HepG2 (cell line): ENCODE measurements around the gene PRIM2. TPM values are rescaled to one million over a fixed set of nuclear protein-coding genes. Genes with fewer than 3 reads are reported as not detected.
"Not testable (repeated sequence)": the region's sequence is repeated elsewhere in the genome, so short reads cannot be mapped to it uniquely, and the experiment has no call there.

Source experiments
- ATAC-seq: fragments of 200-7000 bp; cut with Tn5 transposase; 3 replicates; pipeline ENCODE4 v1.9.1; 2020; ENCODE audit warnings: mild to moderate bottlenecking, moderate library complexity
- BruUV-seq: library from RNA; stranded (reverse); fragments of 400-500 nt; replicated peaks from 2 replicates; lab custom pipeline; 2021; lab: Mats Ljungman, UMichigan
- CTCF ChIA-PET: fragments of 300-600 bp; formaldehyde crosslinking; extraction: SDS; loops from one replicate; lab custom pipeline; 2021; ENCODE audit warnings: low total read pairs, inconsistent platforms, low intra/inter-chr PET ratio; lab: Yijun Ruan, JAX
- POLR2A ChIA-PET: fragments of 350-600 bp; sonication (Branson Sonifier 250); formaldehyde crosslinking; loops from one replicate; lab custom pipeline; 2020; ENCODE audit warnings: antibody characterized with exemption, inconsistent platforms; lab: Yijun Ruan, JAX
- DNase-seq: peaks from one replicate; pipeline ENCODE4 v3.0.0-alpha.2; 2015; ENCODE audit warnings: low spot score
- FAIRE-seq: peaks from 3 replicates; lab custom pipeline; 2011; peaks lifted over from hg19 to GRCh38; lab: Jason Lieb, UNC
- H2AFZ ChIP-seq: one replicate; pipeline ENCODE4 v1.6.1; 2011; ENCODE audit warnings: low read length, inconsistent platforms
- H3K27ac ChIP-seq: fragments of 300-600 bp; 3 replicates; pipeline ENCODE4 v1.8.0; 2011; ENCODE audit warnings: mixed run types, mild to moderate bottlenecking, mixed read lengths, low read length, inconsistent platforms; ENCODE audit not compliant: insufficient read depth; ENCODE audit errors: extremely low read length
- H3K27me3 ChIP-seq, 2 experiments: fragments of 200-600 bp in 1 of 2; 2 replicates in 1 of 2; 3 replicates in 1 of 2; pipeline versions ENCODE4 v1.6.0 to v1.8.0; 2011; ENCODE audit warnings: low read length in 2 of 2, mild to moderate bottlenecking in 2 of 2, moderate library complexity in 2 of 2, inconsistent platforms in 1 of 2; ENCODE audit not compliant: insufficient read depth in 2 of 2, control insufficient read depth in 1 of 2
- H3K36me3 ChIP-seq, 2 experiments: fragments of 200-600 bp in 1 of 2; replicated peaks in 1 of 2; 2 replicates in 1 of 2; 3 replicates in 1 of 2; pipeline versions ENCODE4 v1.5.1 to v1.8.0; 2011; ENCODE audit warnings: low read length in 2 of 2, inconsistent platforms in 1 of 2; ENCODE audit not compliant: insufficient read depth in 2 of 2, control insufficient read depth in 1 of 2
- H3K4me1 ChIP-seq: 2 replicates; pipeline ENCODE4 v1.5.1; 2012; ENCODE audit warnings: low read length, inconsistent platforms; ENCODE audit not compliant: insufficient read depth
- H3K4me2 ChIP-seq: 2 replicates; pipeline ENCODE4 v1.6.0; 2011; ENCODE audit warnings: low read depth, low read length, inconsistent platforms
- H3K4me3 ChIP-seq, 3 experiments: fragments of 200-600 bp in 1 of 3; sonication (generic), shearing (Covaris generic) in 1 of 3; replicated peaks in 1 of 3; 2 replicates each; pipeline ENCODE4 v1.5.1; 2011 to 2016; ENCODE audit warnings: low read length in 3 of 3, inconsistent platforms in 2 of 3, low read depth in 2 of 3, mild to moderate bottlenecking in 2 of 3, control low read depth in 1 of 3, mixed read lengths in 1 of 3; ENCODE audit not compliant: insufficient read depth in 1 of 3
- H3K79me2 ChIP-seq: one replicate; pipeline ENCODE4 v1.6.1; 2011; ENCODE audit warnings: low read length, inconsistent platforms; ENCODE audit not compliant: insufficient read depth
- H3K9ac ChIP-seq: 2 replicates; pipeline ENCODE4 v1.6.0; 2011; ENCODE audit warnings: mild to moderate bottlenecking, low read depth, low read length, inconsistent platforms; ENCODE audit not compliant: insufficient read depth
- H3K9me3 ChIP-seq: 2 replicates; pipeline ENCODE4 v1.5.1; 2012; ENCODE audit warnings: mild to moderate bottlenecking, low read length
- H4K20me1 ChIP-seq: 2 replicates; pipeline ENCODE4 v1.6.0; 2011; ENCODE audit warnings: inconsistent platforms, mild to moderate bottlenecking, low read length, moderate library complexity; ENCODE audit not compliant: insufficient read depth
- MAFF ChIP-seq: IDR thresholded peaks from 2 replicates; pipeline ENCODE4 v1.6.1; 2011; ENCODE audit warnings: low read depth, low read length, improper control_type of control experiment
- MAFK ChIP-seq, 2 experiments: IDR thresholded peaks in 1 of 2; conservative IDR thresholded peaks in 1 of 2; 2 replicates each; pipeline ENCODE4 v1.6.1; 2011; ENCODE audit warnings: improper control_type of control experiment in 2 of 2, low read length in 2 of 2
- WGBS: methylation state at CpG from one replicate; pipeline ENCODE4 v1.1.6; 2017; ENCODE audit warnings: low lambda C conversion rate; 5-methylcytosine and 5-hydroxymethylcytosine counted together
- in situ Hi-C: cut with HindIII; loops from 2 replicates; pipeline ENCODE4 v1.10.0; 2017; ENCODE audit warnings: low pct_unique_long_range_greater_than_20kb; ENCODE audit not compliant: extremely low pct_ligation_motif_present
- intact Hi-C: fragments of 100-400 bp; cut with micrococcal nuclease; formaldehyde crosslinking; loops from one replicate; pipeline ENCODE4 v1.10.0; 2022; ENCODE audit not compliant: unreplicated experiment
- polyA plus RNA-seq, 8 experiments: library from polyadenylated mRNA; depleted of rRNA in 3 of 8; stranded (reverse) in 7 of 8; unstranded in 1 of 8; fragments of >200 nt; fragmentation: Illumina TruSeq in 4 of 8; extraction: Trizol in 4 of 8; gene quantifications; 2 replicates each; pipeline versions ENCODE4 v1.2.1 to v1.2.3, GENCODE V29; 2011 to 2016; ENCODE audit warnings: low read depth in 4 of 8, missing spikeins in 1 of 8, mixed read lengths in 1 of 8; ENCODE audit not compliant: insufficient read depth in 1 of 8
- total RNA-seq, 5 experiments: library from RNA; depleted of rRNA; stranded (reverse); fragments of >200 nt; fragmentation: Illumina TruSeq; extraction: Trizol; gene quantifications; 2 replicates each; pipeline ENCODE4 v1.2.3, GENCODE V29; 2016; ENCODE audit warnings: low read depth in 1 of 5

The PRIM2 gene
- total and polyA plus RNA-seq, 2 of the 13 experiments (the other 11 are each of a cell fraction or from before 2014, with no cell fraction given), result 8.0 to 52.7 TPM

- CTCF ChIA-PET, ATAC-seq: not testable (repeated sequence)
- TF ChIP-seq MAFK (conservative IDR thresholded peaks at IDR 0.05 in 1 of 2, IDR thresholded peaks at IDR 0.05 in 1 of 2; ENCODE audit: low read length in 2 of 2), result peak; percentile 55 to 61; a peak in 2 of 4 replicates
- peak; percentile 54 for TF ChIP-seq MAFF
These were observed 127.4 kb downstream of the PRIM2 start for GRCh38 chr6:57444787-57445186.

GRCh38 chr6:57445379-57445778 is 127.9 kb downstream of the PRIM2 start:
- H3K27me3 ChIP-seq, intact Hi-C loops, H3K9ac ChIP-seq, FAIRE-seq, H3K79me2 ChIP-seq, H2AFZ ChIP-seq, H3K4me1 ChIP-seq, H3K27ac ChIP-seq, H3K36me3 ChIP-seq, CTCF ChIA-PET, H4K20me1 ChIP-seq, ATAC-seq, BruUV-seq, H3K9me3 ChIP-seq, in situ Hi-C loops, DNase-seq, POLR2A ChIA-PET, H3K4me3 ChIP-seq, H3K4me2 ChIP-seq: not testable (repeated sequence)

More at GRCh38 chr6:57444787-57445186, 127.4 kb downstream of the PRIM2 start:
- FAIRE-seq, H3K9ac ChIP-seq, H3K9me3 ChIP-seq, H3K4me3 ChIP-seq, H3K27ac ChIP-seq, H3K36me3 ChIP-seq, H3K27me3 ChIP-seq, H3K4me1 ChIP-seq, intact Hi-C loops, POLR2A ChIA-PET, in situ Hi-C loops, H3K79me2 ChIP-seq, H3K4me2 ChIP-seq, BruUV-seq, H4K20me1 ChIP-seq, DNase-seq, H2AFZ ChIP-seq: not testable (repeated sequence)
- 100% methylated on average over 1 of the region's 1 CpG for WGBS
